Coronary artery (tissue), 2 donors: ENCODE data around the gene NPFF.
A peak's percentile ranks its signal among the peaks of the same experiment; 100 is the strongest.
"Not testable (repeated sequence)": the region's sequence is repeated elsewhere in the genome, so short reads cannot be mapped to it uniquely, and the experiment has no call there.

ENCODE experiments used
- DNase-seq: peaks from one replicate; pipeline ENCODE4 v3.0.0-alpha.2; 2017; ENCODE audit warnings: low spot score
- H3K27ac ChIP-seq, 2 donors: fragments of 200-600 bp; sonication (generic); one replicate each; pipeline ENCODE4 v1.5.1; 2016 to 2019
- H3K4me3 ChIP-seq: fragments of 200-600 bp; sonication (generic); 2 replicates; pipeline ENCODE4 v1.5.1; 2016; ENCODE audit warnings: mild to moderate bottlenecking, moderate library complexity
- TF ChIP-seq, protein P1 (sequence below): fragments of 200-600 bp; sonication (generic); IDR thresholded peaks from one replicate; pipeline ENCODE4 v1.5.1; 2019; ENCODE audit warnings: antibody characterized with exemption

NPFF gene

DNA sequence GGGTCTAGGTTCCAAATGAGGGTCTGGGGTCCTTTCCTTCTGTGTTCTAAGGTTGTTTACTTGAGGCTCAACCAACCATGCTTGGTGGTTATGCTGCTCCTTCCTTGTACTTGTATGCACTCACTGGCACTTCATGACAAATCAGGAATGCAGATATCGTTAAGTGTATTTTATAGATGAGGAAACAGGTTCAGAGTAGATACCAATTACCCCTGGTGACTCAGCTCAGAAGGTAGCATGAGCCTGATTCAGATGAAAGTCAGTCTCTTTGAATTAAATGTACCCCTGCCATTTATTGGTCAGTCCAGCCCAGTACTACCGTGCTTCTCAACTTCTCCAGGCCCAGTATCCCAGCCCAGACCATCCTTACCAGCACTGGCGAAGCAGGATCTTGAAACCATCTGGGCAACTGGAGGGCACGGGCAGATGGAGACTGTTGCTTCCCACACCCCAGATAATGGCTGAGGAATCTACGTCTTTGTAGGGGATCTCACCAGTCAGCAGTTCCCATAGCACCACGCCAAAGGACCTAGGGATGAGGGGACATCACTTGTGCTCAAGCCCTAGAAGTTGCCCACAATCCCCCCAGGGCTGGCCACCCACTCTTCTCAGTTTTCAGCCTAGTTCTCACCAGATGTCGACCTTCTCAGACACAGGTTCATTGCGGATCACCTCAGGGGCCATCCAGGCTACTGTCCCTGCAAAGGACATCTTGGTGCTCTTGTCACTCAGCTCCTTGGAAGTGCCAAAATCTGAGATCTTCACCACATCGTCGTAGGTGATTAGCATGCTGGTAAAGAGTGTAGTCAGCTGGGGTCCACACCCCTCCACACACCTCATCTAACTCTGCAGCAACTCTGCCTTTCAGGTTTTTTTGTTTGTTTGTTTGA lies 22.4 kb downstream of the NPFF start:
- no peak overlapping the region for H3K27ac ChIP-seq

GRCh38 chr12:53483979-53484377 lies 23.3 kb downstream of the NPFF start:
- DNase-seq, result no peak
- TF ChIP-seq, protein P1, sequence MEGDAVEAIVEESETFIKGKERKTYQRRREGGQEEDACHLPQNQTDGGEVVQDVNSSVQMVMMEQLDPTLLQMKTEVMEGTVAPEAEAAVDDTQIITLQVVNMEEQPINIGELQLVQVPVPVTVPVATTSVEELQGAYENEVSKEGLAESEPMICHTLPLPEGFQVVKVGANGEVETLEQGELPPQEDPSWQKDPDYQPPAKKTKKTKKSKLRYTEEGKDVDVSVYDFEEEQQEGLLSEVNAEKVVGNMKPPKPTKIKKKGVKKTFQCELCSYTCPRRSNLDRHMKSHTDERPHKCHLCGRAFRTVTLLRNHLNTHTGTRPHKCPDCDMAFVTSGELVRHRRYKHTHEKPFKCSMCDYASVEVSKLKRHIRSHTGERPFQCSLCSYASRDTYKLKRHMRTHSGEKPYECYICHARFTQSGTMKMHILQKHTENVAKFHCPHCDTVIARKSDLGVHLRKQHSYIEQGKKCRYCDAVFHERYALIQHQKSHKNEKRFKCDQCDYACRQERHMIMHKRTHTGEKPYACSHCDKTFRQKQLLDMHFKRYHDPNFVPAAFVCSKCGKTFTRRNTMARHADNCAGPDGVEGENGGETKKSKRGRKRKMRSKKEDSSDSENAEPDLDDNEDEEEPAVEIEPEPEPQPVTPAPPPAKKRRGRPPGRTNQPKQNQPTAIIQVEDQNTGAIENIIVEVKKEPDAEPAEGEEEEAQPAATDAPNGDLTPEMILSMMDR, result no peak
- no peak overlapping the region for H3K27ac ChIP-seq

More for the DNA sequence above, 22.4 kb downstream of the NPFF start:
- H3K4me3 ChIP-seq, result no peak overlapping the region
- TF ChIP-seq, protein P1, result no peak
- no peak for DNase-seq

DNA sequence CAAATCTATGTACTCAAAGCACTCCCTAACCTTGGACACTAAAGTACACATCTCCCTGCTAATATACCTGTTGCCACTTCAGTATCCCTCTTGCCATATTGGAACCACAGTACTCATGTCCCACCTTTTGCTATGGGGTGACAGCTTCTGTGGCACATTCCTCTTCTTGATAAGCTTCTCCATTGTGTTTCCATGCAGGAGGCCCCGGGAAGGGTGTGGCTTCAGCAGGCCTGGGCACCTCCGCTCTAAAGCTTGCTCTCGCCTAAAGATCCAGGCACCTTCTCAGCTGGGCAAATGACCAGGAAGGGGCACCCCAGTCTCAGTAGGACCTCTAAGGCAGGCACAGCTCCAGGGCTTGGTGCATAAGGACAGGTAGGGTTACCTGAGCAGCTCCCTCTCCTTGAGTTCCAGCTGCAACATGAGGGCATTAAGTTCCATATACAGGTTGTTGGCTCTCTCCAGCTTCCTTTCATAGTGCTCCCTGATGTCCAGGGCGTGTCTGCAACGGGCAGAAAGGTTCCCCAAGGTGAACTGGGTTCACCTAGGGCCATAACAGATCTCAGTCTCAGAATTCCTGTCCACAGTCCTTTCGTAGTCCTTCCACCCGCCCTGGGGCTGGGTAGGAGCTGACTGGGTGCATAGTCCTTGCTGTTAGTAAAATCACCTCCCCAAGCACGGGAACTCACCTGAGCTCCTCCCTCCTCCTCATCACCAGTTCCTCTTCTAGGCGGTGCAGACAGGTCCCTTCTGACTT lies 23.9 kb downstream of the NPFF start:
- no peak overlapping the region for H3K4me3 ChIP-seq
- TF ChIP-seq, protein P1, result no peak
- peak overlapping the region in 1 of 2 donors; percentile 60 for H3K27ac ChIP-seq
- no peak for DNase-seq

More at GRCh38 chr12:53483979-53484377, 23.3 kb downstream of the NPFF start:
- H3K4me3 ChIP-seq, result no peak overlapping the region

- DNase-seq, result no peak
- TF ChIP-seq, protein P1, result no peak
- H3K27ac ChIP-seq, result peak overlapping the region; percentile 14 to 60
- no peak overlapping the region for H3K4me3 ChIP-seq
Measured at GRCh38 chr12:53482626-53483168, 24.6 kb downstream of the NPFF start.

- TF ChIP-seq, protein P1, result no peak
- DNase-seq, result no peak
- Histone ChIP-seq H3K4me3 (no peak overlapping the region), H3K27ac (peak overlapping the region; percentile 14 to 60)
Measured at GRCh38 chr12:53481939-53482586, 25.2 kb downstream of the NPFF start.

GRCh38 chr12:53481458-53481857 lies 25.8 kb downstream of the NPFF start:
- H3K27ac ChIP-seq, result peak overlapping the region in 1 of 2 donors; percentile 60
- DNase-seq, result not testable (repeated sequence)

More at GRCh38 chr12:53481458-53481857, 25.8 kb downstream of the NPFF start:
- not testable (repeated sequence) for H3K4me3 ChIP-seq
